Progenitor cell of endocrine pancreas (in vitro differentiated cells): ENCODE results near the gene ANKUB1. TPM values are rescaled to one million over a fixed set of nuclear protein-coding genes. Genes with fewer than 3 reads are reported as not detected.

Source experiments
- DNase-seq: peaks from one replicate; pipeline ENCODE4 v3.0.0; 2021; ENCODE audit warnings: low spot score; ENCODE audit not compliant: unreplicated experiment
- H3K27ac Mint-ChIP-seq: 2 replicates; pipeline ENCODE4 v1.8.0; 2021; ENCODE audit warnings: mild to moderate bottlenecking, moderate library complexity, mixed read lengths
- H3K27me3 Mint-ChIP-seq: 2 replicates; pipeline ENCODE4 v1.8.0; 2021; ENCODE audit warnings: mixed read lengths
- H3K36me3 Mint-ChIP-seq: 2 replicates; pipeline ENCODE4 v1.8.0; 2022; ENCODE audit warnings: mixed read lengths; ENCODE audit not compliant: insufficient read depth
- H3K4me1 Mint-ChIP-seq: 2 replicates; pipeline ENCODE4 v1.8.0; 2021; ENCODE audit warnings: low read depth, mixed read lengths
- H3K4me3 Mint-ChIP-seq: 2 replicates; pipeline ENCODE4 v1.8.0; 2021; ENCODE audit warnings: low read depth, mild to moderate bottlenecking, moderate library complexity, mixed read lengths
- H3K9me3 Mint-ChIP-seq: 2 replicates; pipeline ENCODE4 v1.8.0; 2021; ENCODE audit warnings: low read depth, mixed read lengths
- CTCF ChIP-seq: fragments of 200-600 bp; sonication (generic); IDR thresholded peaks from one replicate; pipeline ENCODE4 v1.5.0; 2021; ENCODE audit warnings: antibody characterized with exemption, mild to moderate bottlenecking; ENCODE audit not compliant: unreplicated experiment
- total RNA-seq: library from RNA; stranded (reverse); gene quantifications from 2 replicates; pipeline ENCODE4 v1.2.1, GENCODE V29; 2021

The ANKUB1 gene
- total RNA-seq, 1 donor from 2014 or later = not detected

GRCh38 chr3:149723781-149724180, 68.6 kb downstream of the ANKUB1 start:
- Mint-ChIP-seq H3K27ac (no peak overlapping the region), H3K36me3 (no peaks in the 10 kb centered on the region), H3K4me3 (no peak overlapping the region), H3K9me3 (peaks cover 17% of the 10 kb centered on the region), H3K27me3 (no peaks in the 10 kb centered on the region), H3K4me1 (no peaks in the 10 kb centered on the region)
- no peak for DNase-seq
- no peak for TF ChIP-seq CTCF

- no peaks in the 10 kb centered on the region for H3K27me3 Mint-ChIP-seq
- H3K9me3 Mint-ChIP-seq = peaks cover 17% of the 10 kb centered on the region
- DNase-seq = no peak
- H3K36me3 Mint-ChIP-seq = no peaks in the 10 kb centered on the region
- no peak for TF ChIP-seq CTCF
- no peak overlapping the region for H3K4me3 Mint-ChIP-seq
- H3K27ac Mint-ChIP-seq = no peak overlapping the region
- peaks cover 4% of the 10 kb centered on the region for H3K4me1 Mint-ChIP-seq
Measured at GRCh38 chr3:149720918-149721317, 71.4 kb downstream of the ANKUB1 start.

- Mint-ChIP-seq H3K27me3 (no peaks in the 10 kb centered on the region), H3K4me1 (peaks cover 4% of the 10 kb centered on the region), H3K4me3 (no peak overlapping the region), H3K36me3 (no peaks in the 10 kb centered on the region), H3K27ac (no peak overlapping the region), H3K9me3 (peaks cover 17% of the 10 kb centered on the region)
- peak; percentile 12 for DNase-seq
- TF ChIP-seq CTCF = peak; percentile 79
Measured at GRCh38 chr3:149717391-149718056, 74.8 kb downstream of the ANKUB1 start.

- no peaks in the 10 kb centered on the region for H3K27me3 Mint-ChIP-seq
- peaks cover 4% of the 10 kb centered on the region for H3K4me1 Mint-ChIP-seq
- TF ChIP-seq CTCF = no peak
- H3K9me3 Mint-ChIP-seq = peaks cover 17% of the 10 kb centered on the region
- no peaks in the 10 kb centered on the region for H3K36me3 Mint-ChIP-seq
- no peak for DNase-seq
- no peak overlapping the region for H3K27ac Mint-ChIP-seq
- no peak overlapping the region for H3K4me3 Mint-ChIP-seq
Measured at GRCh38 chr3:149716984-149717383, 75.4 kb downstream of the ANKUB1 start.

- Mint-ChIP-seq H3K36me3 (no peaks in the 10 kb centered on the region), H3K27me3 (no peaks in the 10 kb centered on the region), H3K27ac (no peak overlapping the region), H3K4me3 (no peak overlapping the region), H3K9me3 (peaks cover 7% of the 10 kb centered on the region), H3K4me1 (peaks cover 4% of the 10 kb centered on the region)
- no peak for TF ChIP-seq CTCF
- no peak for DNase-seq
Measured at GRCh38 chr3:149715247-149715646, 77.1 kb downstream of the ANKUB1 start.
